HG03025 (cell line): ENCODE data around the gene CASTOR2.
A peak's percentile ranks its signal among the peaks of the same experiment; 100 is the strongest.
"Not testable (repeated sequence)": the region's sequence is repeated elsewhere in the genome, so short reads cannot be mapped to it uniquely, and the experiment has no call there.

Experiments used
- ATAC-seq: cut with Tn5 transposase; IDR thresholded peaks from one replicate; pipeline ENCODE4 v1.9.1; 2021; ENCODE audit warnings: mild to moderate bottlenecking, moderate library complexity; ENCODE audit not compliant: unreplicated experiment, low FRiP score

Gene CASTOR2

DNA sequence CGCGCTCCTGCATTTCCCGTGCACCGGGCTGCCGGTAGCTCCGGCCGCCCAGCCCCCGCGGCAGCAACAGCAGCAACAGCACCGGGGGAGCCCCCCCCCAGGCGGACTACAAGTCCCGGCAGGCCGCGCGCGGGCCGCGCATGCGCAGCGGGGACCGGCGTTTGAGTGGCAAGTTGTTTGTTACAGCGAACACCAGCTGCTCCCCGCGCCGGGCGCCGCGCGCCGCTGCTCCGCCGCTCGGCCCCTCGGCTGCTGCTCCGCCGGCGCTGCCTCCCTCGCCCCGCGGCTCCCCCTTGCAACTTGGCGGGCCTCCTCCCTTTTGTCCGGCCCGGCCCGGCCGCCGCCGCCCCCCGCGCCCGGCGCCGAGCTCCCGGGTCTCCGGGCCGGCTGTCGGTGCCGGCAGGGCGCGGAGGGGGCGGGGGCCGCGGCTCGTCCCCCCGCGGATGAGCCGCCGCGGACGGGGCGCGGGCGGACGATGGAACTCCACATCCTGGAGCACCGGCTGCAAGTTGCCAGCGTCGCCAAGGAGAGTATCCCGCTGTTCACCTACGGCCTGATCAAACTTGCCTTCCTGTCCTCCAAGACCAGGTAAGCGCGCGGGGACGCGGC, at the start of gene CASTOR2:
CASTOR2 (plus strand) TSS at position 195 of the 609 bp plus-strand sequence; CDS start at position 476, 281 bp downstream.
- peak; percentile 78 for ATAC-seq

DNA sequence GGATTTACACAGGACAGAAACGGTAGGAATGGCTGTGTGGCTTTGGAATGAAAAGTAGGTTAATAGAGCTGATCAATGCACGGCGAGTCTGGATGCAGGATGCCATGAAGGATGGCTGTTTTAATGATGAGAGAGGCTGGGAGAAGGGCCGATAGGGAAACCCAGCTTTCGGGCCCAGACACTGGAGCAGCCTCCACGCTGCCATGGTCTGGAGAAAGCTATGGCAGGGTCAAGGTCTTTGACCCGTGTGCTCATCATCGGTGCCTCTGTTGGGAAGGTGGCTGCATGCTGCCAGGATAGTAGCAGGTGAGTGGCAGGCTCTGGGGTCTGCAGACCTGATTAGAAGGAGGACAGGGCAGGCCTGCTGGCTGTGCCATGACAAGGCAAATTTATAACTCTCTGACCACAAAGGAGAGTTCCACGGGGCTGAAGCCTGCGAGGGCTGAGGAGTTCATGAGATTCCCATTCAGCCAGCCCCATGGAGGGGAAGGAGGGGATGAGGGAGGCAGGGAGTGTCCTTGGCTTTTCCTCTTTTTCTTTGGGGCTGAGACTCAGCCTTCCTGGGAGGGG, 42.1 kb upstream of the CASTOR2 start:
- ATAC-seq, result not testable (repeated sequence)

GRCh38 chr7:74923644-74924043, 40.9 kb upstream of the CASTOR2 start:
- not testable (repeated sequence) for ATAC-seq

DNA sequence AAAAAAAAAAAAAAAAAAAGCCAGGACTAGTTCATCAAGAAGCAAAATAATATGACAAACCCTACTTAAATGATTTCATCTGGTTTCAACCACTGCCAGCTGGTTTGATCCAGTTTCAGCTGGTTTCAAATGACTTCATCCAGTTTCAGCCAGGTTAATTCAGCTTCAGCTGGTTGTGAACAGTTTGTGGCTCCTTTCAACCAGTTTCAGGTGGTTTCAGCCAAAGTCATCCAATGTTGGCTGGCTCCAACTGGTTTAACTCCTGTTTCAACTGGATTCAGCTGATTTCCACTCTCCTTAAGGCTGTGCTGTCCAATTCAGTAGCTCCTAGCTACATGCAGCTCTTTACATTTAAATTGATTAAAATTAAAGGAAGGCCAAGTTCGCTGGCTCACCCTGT, 37.5 kb upstream of the CASTOR2 start:
- ATAC-seq, result not testable (repeated sequence)

DNA sequence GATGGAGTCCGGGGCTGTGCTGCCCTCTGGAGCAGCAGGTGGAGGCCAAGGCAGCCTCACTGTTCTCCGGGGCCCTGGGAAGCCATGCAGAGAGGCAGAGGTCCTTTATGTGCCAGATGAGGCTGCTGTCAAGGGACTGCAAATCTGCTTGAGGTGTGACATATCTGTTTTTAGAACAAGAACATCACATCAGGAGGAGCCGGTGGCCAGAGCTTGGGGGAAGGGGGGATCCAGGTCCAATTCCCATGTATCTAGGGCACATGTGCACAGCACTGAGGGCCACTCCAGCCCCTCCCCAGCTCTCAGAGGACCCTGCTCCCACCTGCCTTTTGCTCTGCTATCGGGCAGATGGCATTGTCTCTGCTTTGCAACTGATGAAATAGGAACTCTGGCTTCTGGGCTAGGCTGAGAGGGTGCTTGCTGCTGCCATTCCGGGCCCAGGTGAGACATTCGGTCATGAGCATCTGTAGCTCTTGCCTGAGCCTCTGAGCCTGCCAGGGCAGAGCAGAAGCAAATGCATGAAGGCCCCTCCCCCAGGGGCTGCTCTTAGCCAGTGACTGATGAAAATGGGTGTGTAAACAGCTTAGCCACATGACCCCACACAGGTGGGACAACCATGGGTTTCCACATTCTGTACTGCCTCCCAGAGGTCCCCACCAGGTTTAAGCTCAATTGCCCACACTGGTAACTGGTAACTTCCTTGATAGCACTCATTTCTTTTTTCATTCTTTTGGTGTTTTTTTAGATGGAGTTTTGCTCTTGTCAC, 32.8 kb upstream of the CASTOR2 start:
- not testable (repeated sequence) for ATAC-seq

DNA sequence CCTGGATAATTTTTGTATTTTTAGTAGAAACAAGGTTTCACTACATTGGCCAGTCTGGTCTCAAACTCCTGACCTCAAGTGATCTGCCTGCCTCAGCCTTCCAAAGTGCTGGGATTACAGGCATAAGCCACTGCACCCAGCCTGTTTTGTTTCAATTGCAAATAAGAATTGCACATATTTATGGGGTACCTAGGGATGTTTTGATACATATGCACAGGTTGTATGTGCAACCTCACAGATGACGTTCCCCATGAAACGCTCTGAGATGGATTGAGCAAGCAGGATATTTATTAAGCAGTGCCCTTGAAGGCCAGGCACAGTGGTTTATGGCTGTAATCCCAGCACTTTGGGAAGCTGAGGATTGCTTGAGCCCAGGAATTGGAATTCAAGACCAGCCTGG, 25.1 kb upstream of the CASTOR2 start:
- not testable (repeated sequence) for ATAC-seq

DNA sequence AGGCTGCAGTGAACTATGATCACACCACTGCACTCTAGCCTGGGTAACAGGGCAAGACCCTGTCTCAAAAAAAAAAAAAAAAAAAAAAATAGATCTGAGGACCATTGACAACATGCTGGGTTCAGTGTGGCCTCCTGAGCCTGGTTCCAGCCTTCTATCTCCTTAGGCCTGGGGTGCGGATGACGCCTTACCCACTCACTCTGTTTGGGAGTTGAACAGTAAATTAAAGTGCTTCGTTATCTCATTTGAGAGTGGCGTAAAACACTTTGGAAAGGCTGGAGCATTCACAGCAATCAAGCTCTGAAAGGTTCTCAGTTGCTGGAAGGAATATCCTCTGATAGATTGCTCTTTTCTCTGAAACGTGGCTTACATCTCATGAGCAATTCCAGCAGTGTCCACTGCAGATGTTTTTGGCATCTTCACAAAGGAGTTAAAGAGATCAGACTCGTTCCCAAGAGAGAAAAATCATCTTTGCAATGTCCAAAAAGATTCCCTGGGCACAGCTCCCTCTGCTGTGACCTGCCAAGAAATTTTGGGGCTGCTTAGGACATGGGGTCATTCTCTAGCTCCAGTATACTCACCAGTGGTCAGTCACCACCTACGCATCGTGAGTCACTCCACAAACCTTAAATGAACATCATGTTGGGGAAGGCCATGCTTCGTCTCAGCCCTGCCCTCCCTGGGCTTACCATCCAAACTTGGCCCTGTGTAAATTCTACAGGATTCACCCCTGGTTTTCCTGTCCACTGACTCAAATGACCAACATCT, 23.0 kb upstream of the CASTOR2 start:
- ATAC-seq, result not testable (repeated sequence)

DNA sequence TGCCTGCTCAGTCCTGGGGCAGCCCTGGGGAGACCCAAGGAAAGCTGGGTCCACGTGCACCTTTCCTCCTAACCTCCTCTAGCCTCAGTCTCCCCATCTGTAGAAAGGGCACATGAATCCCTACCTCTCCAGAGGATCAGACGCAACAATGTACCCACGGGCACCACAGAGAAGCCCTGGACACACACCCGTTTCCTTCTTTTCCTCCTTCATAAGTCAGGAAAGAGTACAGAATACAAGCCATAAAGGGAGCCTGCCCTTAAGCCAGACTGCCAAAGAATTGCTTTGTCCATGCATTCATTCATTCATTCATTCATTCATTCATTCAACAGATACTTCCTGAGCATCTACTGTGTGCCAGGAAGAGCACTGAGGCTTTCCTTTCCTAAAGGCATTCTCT, 20.6 kb upstream of the CASTOR2 start:
- not testable (repeated sequence) for ATAC-seq

- ATAC-seq, result not testable (repeated sequence)
Observed at GRCh38 chr7:74947741-74948140, 16.8 kb upstream of the CASTOR2 start.

DNA sequence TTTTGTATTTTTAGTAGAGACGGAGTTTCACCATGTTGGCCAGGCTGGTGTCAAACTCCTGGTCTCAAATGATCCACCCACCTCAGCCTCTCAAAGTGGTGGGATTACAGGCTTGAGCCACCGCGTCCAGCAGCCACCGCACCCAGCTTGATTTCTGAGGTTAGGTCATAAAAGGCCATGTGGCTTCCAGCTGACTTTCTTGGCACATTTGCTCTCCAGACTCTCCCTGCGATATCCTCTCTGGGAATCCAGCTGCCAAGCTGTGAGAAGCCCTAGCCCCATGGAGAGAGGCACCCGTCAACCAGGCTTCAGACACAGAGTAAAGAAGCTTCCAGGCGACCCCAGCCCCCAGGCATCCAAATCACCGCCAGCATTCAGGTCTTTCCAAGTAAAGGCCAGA, 10.7 kb upstream of the CASTOR2 start:
- ATAC-seq, result not testable (repeated sequence)

DNA sequence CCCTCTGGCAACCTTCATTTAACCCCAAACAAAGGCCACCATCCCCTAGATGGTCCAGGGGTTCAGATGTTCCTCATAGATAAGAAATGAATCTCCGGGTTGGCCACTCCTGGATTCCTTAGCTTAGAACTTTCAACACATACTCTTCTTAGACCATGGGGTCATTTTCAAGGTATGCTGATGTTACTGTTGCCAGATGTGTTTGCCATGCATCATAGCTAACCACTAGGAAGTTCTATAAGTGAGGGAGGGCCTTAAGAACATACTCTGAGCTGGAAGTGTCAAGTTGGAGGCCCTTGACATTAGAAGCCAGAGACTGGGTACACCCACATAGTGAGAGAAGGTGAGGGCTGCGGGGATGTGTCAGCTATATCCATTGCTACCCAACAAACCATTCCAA, 6.2 kb upstream of the CASTOR2 start:
- ATAC-seq, result not testable (repeated sequence)

GRCh38 chr7:74963704-74964510, 598 bp upstream of the CASTOR2 start:
- ATAC-seq, result not testable (repeated sequence)

- ATAC-seq, result not testable (repeated sequence)
Observed at GRCh38 chr7:74966208-74966854, 1.8 kb downstream of the CASTOR2 start.

- ATAC-seq, result not testable (repeated sequence)
Observed at GRCh38 chr7:74966909-74967308, 2.4 kb downstream of the CASTOR2 start.

DNA sequence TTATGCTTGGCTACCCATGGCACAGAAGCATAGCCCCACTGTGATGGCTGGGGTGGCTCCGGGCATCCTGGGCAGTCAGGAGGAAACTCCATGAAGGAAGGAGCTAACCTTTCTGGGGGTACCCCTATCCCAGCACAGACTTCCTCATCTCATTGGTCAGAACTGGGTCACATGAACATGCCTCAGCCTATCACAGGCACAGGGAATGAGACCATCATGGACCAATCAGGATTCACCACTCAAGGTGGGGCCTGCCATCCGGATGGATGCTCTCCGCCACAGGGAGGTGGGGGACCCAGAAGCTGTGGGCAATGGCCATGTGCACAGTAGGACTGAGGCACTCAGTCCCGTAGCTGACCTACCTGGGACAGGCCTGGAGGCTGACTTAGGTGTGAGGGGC, 6.9 kb downstream of the CASTOR2 start:
- not testable (repeated sequence) for ATAC-seq

DNA sequence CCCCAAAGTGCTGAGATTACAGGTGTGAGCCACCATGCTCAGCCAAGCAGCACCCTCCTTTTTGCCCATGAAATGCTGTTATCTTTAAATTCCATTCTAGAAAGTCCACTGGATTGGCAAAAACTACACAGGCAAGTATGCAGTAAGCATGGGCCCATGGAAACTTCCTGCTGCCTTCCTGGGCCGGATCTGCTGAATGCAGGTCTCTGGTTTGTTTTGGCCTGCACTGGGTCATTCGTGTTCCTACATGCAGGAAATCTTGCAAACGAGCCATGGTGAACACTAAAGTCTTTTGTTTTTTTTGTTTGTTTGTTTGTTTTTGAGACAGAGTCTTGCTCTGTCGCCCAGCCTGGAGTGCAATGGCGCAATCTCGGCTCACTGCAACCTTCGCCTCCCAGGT, 7.9 kb downstream of the CASTOR2 start:
- not testable (repeated sequence) for ATAC-seq

GRCh38 chr7:74975959-74976358, 11.5 kb downstream of the CASTOR2 start:
- not testable (repeated sequence) for ATAC-seq

DNA sequence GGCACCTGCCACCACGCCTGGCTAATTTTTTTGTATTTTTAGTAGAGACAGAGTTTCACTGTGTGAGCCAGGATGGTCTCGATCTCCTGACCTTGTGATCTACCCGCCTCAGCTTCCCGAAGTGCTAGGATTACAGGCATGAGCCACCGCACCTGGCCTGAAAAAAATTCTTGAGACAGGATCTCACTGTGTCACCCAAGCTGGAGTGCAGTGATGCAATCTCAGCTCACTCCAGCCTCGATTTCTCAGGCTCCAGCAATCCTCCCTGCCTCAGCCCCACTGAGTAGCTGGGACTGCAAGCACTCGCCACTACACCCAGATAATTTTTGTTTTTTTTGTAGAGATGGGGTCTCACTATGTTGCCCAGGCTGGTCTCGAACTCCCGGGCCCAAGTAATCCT, 13.0 kb downstream of the CASTOR2 start:
- ATAC-seq, result not testable (repeated sequence)

- ATAC-seq, result not testable (repeated sequence)
Observed at GRCh38 chr7:74988436-74988835, 23.9 kb downstream of the CASTOR2 start.
